HCT116 (cell line): ENCODE results near the gene ACER3.

Experiments used
- EZH2 ChIP-seq: fragments of 200-600 bp; sonication (generic); IDR thresholded peaks from 2 replicates; pipeline ENCODE4 v1.6.1; 2017; ENCODE audit warnings: antibody characterized with exemption, mixed run types
- POLR2A ChIP-seq: IDR thresholded peaks from 2 replicates; pipeline ENCODE4 v1.7.0; 2011; ENCODE audit warnings: borderline replicate concordance; ENCODE audit not compliant: insufficient read depth, insufficient read length; ENCODE audit errors: extremely low read depth
- POLR2AphosphoS5 ChIP-seq: IDR thresholded peaks from 2 replicates; pipeline ENCODE4 v1.6.1; 2011; ENCODE audit warnings: mild to moderate bottlenecking, low read depth, low read length, moderate library complexity
- YY1 ChIP-seq: IDR thresholded peaks from 2 replicates; pipeline ENCODE4 v1.6.1; 2011; ENCODE audit warnings: low read length, low read depth, moderate library complexity, mild to moderate bottlenecking; ENCODE audit not compliant: insufficient replicate concordance; ENCODE audit errors: extremely low read depth
- TF ChIP-seq, protein P1 (sequence below), 3 experiments: fragments of 200-600 bp in 1 of 3; sonication (generic) in 1 of 3; IDR thresholded peaks in 2 of 3; conservative IDR thresholded peaks in 1 of 3; 2 replicates each; pipeline ENCODE4 v1.5.1; 2012 to 2017; ENCODE audit warnings: low read depth in 2 of 3, low read length in 2 of 3, antibody characterized with exemption in 1 of 3, borderline replicate concordance in 1 of 3, control low read depth in 1 of 3, mild to moderate bottlenecking in 1 of 3, mixed read lengths in 1 of 3, mixed run types in 1 of 3, moderate library complexity in 1 of 3; ENCODE audit not compliant: insufficient read depth in 1 of 3

DNA sequence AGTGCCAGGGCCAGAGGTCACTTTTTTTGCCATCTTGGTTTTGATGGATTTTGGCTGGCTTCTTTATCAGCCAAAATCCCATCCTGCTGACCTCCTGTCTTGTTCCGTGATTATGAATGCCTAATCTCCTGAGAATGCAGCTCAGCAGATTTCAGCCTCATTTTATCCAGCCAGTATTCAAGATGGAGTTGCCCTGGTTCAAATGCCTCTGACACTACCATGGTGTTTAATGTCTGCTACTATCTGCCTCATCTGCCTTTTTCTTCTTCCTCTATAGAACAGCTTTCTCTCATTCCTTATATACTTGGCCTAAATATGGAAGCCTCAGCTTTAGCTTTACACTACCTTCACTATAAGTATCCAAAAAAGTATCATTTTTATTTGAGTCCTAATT, 50.7 kb downstream of the ACER3 start:
- TF ChIP-seq POLR2AphosphoS5 (no peak), POLR2A (no peak), EZH2 (no peak), YY1 (no peak)
- TF ChIP-seq, protein P1, sequence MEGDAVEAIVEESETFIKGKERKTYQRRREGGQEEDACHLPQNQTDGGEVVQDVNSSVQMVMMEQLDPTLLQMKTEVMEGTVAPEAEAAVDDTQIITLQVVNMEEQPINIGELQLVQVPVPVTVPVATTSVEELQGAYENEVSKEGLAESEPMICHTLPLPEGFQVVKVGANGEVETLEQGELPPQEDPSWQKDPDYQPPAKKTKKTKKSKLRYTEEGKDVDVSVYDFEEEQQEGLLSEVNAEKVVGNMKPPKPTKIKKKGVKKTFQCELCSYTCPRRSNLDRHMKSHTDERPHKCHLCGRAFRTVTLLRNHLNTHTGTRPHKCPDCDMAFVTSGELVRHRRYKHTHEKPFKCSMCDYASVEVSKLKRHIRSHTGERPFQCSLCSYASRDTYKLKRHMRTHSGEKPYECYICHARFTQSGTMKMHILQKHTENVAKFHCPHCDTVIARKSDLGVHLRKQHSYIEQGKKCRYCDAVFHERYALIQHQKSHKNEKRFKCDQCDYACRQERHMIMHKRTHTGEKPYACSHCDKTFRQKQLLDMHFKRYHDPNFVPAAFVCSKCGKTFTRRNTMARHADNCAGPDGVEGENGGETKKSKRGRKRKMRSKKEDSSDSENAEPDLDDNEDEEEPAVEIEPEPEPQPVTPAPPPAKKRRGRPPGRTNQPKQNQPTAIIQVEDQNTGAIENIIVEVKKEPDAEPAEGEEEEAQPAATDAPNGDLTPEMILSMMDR (IDR thresholded peaks at IDR 0.05 in 2 of 3, conservative IDR thresholded peaks at IDR 0.05 in 1 of 3; ENCODE audit: borderline replicate concordance in 1 of 3, insufficient read depth in 1 of 3, low read depth in 2 of 3, low read length in 2 of 3): no peak
